ENCODE results near the gene MRPL53.

MRPL53 gene

DNA sequence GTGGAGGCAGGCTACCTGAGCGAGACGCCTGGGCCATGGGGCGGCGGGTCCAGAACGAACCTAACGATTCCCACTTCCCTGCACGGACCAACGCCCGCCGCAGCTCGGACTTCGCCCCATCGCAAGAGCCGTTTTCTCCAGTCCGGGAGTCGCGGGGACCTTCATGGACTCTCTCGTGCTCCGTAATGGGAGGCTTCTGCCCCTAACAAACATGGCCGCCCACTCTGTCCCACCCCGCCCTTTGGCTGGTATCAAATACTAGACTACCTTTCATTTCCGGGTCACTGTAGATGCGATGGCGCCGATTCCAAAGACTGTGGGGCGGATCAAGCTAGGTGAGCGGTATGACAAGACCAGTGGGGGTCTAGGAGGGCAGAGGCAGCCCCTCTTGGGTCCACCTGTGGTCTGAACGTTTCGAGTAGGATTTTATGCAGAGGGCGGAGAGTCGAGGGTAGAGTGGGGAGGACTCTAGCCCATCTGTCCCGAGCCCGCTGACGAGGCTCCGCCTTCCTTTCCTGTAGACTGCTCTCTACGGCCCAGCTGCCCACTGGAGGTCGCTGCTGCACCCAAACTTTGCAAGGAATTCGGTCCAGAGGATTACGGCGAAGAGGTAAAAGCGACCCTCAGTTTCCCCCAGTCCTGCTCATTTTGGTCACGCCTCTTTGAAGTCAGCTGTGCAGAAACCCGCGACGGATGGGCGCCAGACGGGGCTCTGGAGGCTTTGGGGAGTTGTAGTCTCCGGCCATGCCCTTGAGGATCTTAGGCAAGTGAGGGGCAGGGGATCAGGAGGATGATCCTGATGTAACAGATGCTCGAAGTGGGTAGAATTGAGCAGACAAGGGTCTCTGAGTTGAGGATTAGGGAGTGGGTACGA, 10.6 kb upstream of the MRPL53 start, which contains the start of the genes CCDC142 and TTC31:
TSS of gene CCDC142 (minus strand) at position 198 of the 874 bp plus-strand sequence. CDS start at position 37, 161 bp downstream.
TSS of gene TTC31 (plus strand) at position 281 of the 874 bp plus-strand sequence. CDS start at position 296, 15 bp downstream.
- Histone ChIP-seq H3K9me3 (ENCODE audit: severe bottlenecking) (no peaks in the 10 kb centered on the region), H3K27me3 (ENCODE audit: insufficient read depth, low read depth, severe bottlenecking) (no peaks in the 10 kb centered on the region), H3K36me3 (peaks cover 38% of the 10 kb centered on the region), H3K4me3 (ENCODE audit: low read depth, low read length) (peak within 1 kb of the TSS; percentile 83), H3K27ac (peak within 1 kb of the TSS; percentile 97)
- peak; percentile 99 for DNase-seq
- TF ChIP-seq, protein P1, sequence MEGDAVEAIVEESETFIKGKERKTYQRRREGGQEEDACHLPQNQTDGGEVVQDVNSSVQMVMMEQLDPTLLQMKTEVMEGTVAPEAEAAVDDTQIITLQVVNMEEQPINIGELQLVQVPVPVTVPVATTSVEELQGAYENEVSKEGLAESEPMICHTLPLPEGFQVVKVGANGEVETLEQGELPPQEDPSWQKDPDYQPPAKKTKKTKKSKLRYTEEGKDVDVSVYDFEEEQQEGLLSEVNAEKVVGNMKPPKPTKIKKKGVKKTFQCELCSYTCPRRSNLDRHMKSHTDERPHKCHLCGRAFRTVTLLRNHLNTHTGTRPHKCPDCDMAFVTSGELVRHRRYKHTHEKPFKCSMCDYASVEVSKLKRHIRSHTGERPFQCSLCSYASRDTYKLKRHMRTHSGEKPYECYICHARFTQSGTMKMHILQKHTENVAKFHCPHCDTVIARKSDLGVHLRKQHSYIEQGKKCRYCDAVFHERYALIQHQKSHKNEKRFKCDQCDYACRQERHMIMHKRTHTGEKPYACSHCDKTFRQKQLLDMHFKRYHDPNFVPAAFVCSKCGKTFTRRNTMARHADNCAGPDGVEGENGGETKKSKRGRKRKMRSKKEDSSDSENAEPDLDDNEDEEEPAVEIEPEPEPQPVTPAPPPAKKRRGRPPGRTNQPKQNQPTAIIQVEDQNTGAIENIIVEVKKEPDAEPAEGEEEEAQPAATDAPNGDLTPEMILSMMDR (IDR thresholded peaks at IDR 0.05; ENCODE audit: low read depth, low read length) = peak; percentile 96

DNA sequence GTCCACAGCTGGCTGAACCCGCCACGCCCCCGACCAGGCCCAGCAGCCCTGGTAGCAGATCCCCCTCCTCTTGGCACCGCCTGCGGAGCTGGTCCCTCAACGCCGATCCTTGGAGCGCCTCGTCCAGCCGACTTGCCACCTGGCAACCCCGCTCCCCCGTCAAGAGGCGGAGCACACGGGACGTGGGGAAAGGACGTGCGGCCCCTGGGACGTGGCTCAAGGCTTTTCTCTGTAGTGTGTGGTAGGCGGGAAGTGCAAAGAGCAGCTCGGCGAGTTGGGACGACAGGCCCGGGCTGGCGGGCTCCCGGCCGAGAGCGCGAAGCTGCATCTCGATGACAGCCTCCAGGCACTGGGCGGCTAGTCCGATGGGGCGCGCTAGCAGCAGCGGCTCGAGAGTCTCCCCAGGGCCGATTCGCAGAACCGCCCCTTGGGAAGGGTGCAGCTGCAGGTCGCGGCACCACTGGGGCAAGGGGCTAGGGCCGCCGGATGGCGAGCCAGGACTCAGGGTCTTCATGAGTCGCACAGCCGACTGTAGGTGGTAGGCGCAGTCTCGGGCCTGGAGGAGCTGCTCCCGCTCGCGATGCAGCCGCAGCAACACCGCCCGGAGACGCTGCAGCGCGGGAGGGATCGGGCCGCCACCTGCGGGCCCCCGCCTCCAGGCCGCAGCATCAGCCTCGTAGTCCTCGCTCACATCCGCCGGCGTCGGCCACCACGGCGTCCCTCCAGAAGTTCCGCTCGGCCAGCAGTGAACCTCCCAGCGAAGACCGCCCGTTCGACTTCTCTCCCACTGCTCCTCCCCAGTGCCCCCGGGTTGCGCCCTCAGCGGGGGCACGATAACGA, 9.7 kb upstream of the MRPL53 start:
- peak overlapping the region; percentile 97 for H3K27ac ChIP-seq

DNA sequence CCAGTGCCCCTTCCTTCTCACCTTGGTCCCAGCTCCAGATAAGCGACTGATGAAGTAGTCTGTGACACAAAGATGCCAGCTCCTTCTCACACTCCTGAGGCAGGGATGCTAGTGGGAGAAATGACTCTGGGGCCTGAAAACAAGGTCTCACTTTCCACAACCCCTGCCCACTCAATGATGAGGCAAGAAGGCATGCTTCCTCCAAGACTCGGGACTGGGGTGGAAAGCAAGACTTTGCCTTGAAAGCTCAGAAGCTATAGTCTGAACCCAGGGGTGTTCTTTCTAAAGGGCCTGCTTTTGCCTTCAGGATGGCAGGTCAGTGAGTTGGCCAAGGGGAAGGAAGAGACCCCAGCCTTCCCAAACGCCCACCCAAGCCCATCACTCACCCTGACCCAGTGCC, 9.0 kb upstream of the MRPL53 start:
- Histone ChIP-seq H3K4me3 (ENCODE audit: low read depth, low read length) (peak overlapping the region; percentile 83), H3K36me3 (peaks cover 44% of the 10 kb centered on the region), H3K27ac (no peak overlapping the region), H3K9me3 (ENCODE audit: severe bottlenecking) (no peaks in the 10 kb centered on the region), H3K27me3 (ENCODE audit: insufficient read depth, low read depth, severe bottlenecking) (no peaks in the 10 kb centered on the region)
- TF ChIP-seq, protein P1 (IDR thresholded peaks at IDR 0.05; ENCODE audit: low read depth, low read length) = no peak
- DNase-seq = no peak

More for the DNA sequence above, 9.7 kb upstream of the MRPL53 start:
- TF ChIP-seq, protein P1 (IDR thresholded peaks at IDR 0.05; ENCODE audit: low read depth, low read length) = no peak
- peaks cover 43% of the 10 kb centered on the region for H3K36me3 ChIP-seq
- no peaks in the 10 kb centered on the region for H3K27me3 ChIP-seq (ENCODE audit: insufficient read depth, low read depth, severe bottlenecking)
- peak; percentile 53 for DNase-seq
- H3K9me3 ChIP-seq (ENCODE audit: severe bottlenecking) = no peaks in the 10 kb centered on the region
- H3K4me3 ChIP-seq (ENCODE audit: low read depth, low read length) = peak overlapping the region; percentile 83

DNA sequence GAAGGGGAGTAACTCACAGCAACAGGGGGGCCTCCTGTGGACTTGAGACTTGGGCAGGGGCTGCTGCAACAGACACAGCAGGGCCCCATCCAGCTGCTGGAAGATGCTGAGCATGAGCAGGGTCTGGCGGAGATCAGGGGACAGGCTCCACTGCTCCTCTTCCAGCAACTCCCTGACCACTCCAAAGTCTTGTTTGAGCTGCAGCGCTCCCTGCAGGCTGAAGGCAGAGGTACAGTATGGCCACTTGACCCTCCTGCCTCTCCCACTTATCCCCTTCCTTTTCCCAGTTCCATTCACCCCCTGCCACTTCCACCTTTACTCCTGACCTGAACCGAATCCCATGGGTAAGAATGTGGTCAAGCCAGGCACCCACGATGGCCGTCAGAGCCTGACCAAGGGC, 2.4 kb upstream of the MRPL53 start:
- H3K9me3 ChIP-seq (ENCODE audit: severe bottlenecking) = no peaks in the 10 kb centered on the region
- no peaks in the 10 kb centered on the region for H3K27me3 ChIP-seq (ENCODE audit: insufficient read depth, low read depth, severe bottlenecking)
- H3K27ac ChIP-seq = no peak overlapping the region
- peaks cover 52% of the 10 kb centered on the region for H3K36me3 ChIP-seq
- TF ChIP-seq, protein P1 (IDR thresholded peaks at IDR 0.05; ENCODE audit: low read depth, low read length) = peak; percentile 83
- no peak for DNase-seq
- no peak overlapping the region for H3K4me3 ChIP-seq (ENCODE audit: low read depth, low read length)

DNA sequence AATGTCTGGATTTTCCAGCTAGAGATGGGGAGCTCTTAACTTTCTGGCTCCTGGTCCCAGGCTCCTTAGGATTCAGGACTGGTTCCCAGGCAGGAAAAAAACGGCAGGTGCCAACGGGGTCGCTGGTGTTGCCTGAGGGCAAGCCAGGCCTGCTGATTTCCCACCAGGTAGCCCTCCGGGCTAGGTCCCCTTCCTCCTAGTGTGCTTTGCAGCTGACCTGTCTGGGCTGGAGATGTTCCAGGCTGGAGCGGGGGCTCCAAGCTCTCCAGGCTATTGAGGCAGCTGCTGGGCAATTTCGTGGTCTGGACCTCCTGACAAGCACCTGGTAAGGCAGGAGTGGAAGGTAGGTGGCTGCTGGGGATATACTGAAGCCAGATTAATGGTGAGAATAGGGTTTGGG, 2.0 kb upstream of the MRPL53 start:
- TF ChIP-seq, protein P1 (IDR thresholded peaks at IDR 0.05; ENCODE audit: low read depth, low read length) = no peak
- H3K27me3 ChIP-seq (ENCODE audit: insufficient read depth, low read depth, severe bottlenecking) = no peaks in the 10 kb centered on the region
- H3K27ac ChIP-seq = no peak overlapping the region
- DNase-seq = no peak
- peaks cover 48% of the 10 kb centered on the region for H3K36me3 ChIP-seq
- no peaks in the 10 kb centered on the region for H3K9me3 ChIP-seq (ENCODE audit: severe bottlenecking)
- H3K4me3 ChIP-seq (ENCODE audit: low read depth, low read length) = no peak overlapping the region

Data from WERI-Rb-1 (cell line).